NCI-H460 (cell line): ENCODE results near the gene NUB1. TPM values are rescaled to one million over a fixed set of nuclear protein-coding genes. Genes with fewer than 3 reads are reported as not detected.
"Not testable (repeated sequence)": the region's sequence is repeated elsewhere in the genome, so short reads cannot be mapped to it uniquely, and the experiment has no call there.

Experiments used
- DNase-seq: peaks from one replicate; pipeline ENCODE4 v3.0.0-alpha.2; 2016; ENCODE audit warnings: low read depth; ENCODE audit errors: extremely low read depth
- polyA plus RNA-seq: library from polyadenylated mRNA; depleted of rRNA; stranded (reverse); fragments of >200 nt; gene quantifications from 2 replicates; pipeline ENCODE4 v1.2.3, GENCODE V29; 2014; cell fraction: nucleus; rRNA removed
- total RNA-seq: library from RNA; depleted of rRNA; stranded (reverse); fragments of >200 nt; shearing (Covaris generic); gene quantifications from 2 replicates; pipeline ENCODE4 v1.2.3, GENCODE V29; 2014; rRNA removed

NUB1 gene, protein sequence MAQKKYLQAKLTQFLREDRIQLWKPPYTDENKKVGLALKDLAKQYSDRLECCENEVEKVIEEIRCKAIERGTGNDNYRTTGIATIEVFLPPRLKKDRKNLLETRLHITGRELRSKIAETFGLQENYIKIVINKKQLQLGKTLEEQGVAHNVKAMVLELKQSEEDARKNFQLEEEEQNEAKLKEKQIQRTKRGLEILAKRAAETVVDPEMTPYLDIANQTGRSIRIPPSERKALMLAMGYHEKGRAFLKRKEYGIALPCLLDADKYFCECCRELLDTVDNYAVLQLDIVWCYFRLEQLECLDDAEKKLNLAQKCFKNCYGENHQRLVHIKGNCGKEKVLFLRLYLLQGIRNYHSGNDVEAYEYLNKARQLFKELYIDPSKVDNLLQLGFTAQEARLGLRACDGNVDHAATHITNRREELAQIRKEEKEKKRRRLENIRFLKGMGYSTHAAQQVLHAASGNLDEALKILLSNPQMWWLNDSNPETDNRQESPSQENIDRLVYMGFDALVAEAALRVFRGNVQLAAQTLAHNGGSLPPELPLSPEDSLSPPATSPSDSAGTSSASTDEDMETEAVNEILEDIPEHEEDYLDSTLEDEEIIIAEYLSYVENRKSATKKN
- total RNA-seq, result 74.6 and 83.1 TPM in 2 replicates
- polyA plus RNA-seq, result 38.6 TPM in 2 replicates

DNA sequence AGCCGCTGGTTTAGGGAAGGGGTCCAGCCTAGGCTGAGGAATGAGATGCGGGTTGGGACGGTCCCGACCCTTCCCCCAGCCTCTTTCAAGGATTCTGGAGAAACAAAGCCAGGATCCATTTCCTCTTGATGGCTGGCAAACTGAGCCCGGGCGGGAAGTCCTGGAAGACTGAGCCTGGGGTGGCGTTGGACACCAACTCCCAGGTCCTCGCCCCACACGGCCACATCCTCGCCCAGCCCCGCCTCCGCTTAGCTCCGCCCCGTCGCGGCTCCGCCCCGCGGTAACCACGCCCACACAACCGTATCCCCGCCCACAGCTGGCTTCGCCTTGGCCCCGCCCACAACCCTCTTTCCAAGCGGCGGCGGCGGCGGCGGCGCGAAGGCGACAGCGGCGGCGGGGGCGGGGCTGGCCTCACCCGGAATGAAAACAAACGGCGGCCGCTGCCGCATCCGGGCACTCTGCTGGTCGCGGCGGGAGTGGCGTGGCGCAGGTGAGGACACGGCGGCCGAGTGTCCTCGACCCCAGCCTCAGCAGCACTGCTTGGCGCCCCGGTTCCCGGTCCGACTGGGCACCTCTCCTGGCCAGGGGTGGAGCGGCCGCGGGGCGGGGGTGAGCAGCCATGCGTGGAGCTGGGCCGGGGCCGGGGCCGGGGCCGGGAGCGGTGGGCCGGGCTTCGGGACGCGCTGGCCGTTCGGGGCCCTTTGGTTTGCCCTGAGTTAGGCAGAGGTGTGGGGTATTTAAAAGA lies at the start of gene NUB1:
NUB1 (plus strand) TSS at position 456 of the 745 bp plus-strand sequence. CDS start 3,538 bp downstream, outside the sequence.
- DNase-seq, result peak; percentile 88

DNA sequence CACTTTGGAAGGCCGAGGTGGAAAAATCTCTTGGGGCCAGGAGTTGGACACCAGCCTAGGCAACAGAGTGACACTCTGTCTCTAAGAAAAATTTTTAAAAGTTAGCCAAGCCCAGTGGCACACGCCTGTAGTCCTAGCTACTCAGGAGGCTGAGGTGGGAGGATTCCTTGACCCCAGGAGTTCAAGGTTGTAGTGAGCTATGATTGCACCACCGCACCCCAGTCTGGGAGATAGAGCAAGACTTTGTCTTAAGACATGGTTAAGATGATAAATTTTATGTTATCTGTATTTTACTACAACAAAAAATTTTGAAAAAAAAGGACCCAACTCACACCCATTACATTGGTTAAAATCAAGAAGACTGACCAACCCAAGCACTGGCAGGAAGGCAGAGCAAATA lies 48.8 kb upstream of the NUB1 start:
- DNase-seq, result no peak

DNA sequence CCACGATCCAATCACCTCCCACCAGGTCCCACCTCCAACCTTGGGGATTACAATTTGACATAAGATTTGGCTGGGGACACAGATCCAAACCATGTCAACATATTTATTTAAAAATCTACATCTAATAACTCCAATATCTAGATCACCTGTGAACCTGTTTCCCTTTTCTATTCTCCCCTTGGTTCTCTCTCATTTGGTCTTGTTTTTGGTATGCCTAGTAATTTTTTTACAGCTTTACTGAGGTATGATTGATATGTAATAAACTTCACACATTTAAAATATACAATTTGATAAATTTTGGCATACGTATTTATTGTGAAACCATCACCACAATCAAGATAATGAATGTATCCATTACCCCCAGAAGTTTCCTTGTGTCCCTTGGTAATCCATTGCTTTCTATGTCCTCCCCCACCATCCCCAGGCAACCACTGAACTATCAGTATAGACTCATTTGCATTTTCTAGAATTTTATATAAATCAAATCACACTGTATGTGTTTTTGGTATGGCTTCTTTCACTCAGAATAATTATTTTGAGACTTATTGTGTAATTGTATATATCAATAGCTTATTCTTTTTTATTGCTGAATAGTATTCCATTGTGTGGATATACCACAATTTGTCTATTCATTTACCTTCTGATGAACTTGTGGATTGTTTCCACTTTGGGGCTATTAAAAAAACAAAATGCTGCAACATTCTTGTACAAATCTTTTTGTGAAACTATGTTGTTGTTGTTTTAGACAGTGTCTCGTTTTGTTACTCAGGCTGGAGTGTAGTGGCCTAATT lies 45.2 kb upstream of the NUB1 start:
- no peak for DNase-seq

DNA sequence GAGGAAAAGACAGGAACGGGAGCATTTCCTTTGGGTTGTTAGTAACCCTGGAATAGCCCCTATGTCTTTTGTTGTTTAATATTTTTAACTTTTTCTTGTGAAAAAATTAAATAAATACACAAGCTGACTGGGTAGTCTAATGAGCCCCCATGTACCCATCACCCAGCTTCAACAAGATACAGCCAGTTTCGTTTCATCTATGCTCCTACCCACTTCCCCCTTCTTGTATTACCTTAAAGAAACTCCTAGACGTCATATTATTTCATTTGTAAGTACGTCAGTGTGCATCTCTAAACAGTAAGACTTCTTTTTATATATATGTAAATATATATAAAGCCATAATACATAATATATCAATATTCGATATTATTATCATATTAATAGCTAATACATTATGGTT lies 42.8 kb upstream of the NUB1 start:
- DNase-seq, result no peak

DNA sequence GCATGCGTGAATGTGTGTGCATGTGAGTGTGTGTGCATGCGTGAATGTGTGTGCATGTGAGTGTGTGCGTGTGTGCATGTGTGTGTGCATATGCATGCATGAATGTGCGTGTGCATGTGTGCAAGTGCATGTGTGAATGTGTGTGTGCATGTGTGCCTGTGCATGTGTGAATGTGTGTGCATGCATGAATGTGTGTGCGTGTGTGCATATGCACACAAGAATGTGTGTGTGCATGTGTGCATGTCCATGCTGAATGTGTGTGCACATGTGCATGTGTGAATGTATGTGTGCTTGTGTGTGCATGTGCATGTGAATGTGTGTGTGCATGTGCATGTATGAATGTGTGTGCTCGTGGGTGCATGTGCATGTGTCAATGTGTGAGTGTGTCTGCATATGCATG lies 42.1 kb upstream of the NUB1 start:
- DNase-seq, result no peak

DNA sequence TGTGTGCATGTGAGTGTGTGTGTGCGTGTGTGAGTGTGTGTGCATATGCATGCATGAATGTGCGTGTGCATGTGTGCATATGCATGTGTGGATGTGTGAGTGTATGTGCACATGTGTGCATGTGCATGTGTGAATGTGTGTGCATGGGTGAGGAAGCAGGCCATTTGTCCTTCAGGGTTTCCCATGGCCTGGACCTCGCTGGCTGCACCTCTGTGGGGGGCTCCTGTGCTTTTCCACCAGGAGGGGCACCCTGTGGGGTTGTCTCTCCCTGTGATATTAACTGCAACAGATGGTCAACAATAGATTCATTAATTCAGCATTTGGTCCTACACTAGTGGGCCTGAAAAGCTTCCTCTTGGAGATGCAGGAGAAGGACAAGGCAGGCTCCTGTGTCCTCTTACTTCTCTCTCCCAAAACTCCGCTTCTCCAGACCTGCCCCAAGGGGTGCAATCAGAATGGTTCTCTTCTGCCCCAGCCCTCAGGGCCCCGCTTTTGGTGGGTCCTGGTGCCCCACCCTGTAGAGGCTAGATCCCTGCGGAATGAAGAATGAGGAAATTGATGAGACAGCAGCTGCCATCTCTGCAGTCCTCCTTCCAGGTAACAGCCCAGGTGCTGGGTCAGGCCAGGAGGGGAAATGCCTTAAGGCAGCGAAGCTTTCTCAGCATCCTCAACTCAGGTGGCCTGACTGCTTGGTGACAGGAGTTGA lies 41.5 kb upstream of the NUB1 start:
- no peak for DNase-seq

DNA sequence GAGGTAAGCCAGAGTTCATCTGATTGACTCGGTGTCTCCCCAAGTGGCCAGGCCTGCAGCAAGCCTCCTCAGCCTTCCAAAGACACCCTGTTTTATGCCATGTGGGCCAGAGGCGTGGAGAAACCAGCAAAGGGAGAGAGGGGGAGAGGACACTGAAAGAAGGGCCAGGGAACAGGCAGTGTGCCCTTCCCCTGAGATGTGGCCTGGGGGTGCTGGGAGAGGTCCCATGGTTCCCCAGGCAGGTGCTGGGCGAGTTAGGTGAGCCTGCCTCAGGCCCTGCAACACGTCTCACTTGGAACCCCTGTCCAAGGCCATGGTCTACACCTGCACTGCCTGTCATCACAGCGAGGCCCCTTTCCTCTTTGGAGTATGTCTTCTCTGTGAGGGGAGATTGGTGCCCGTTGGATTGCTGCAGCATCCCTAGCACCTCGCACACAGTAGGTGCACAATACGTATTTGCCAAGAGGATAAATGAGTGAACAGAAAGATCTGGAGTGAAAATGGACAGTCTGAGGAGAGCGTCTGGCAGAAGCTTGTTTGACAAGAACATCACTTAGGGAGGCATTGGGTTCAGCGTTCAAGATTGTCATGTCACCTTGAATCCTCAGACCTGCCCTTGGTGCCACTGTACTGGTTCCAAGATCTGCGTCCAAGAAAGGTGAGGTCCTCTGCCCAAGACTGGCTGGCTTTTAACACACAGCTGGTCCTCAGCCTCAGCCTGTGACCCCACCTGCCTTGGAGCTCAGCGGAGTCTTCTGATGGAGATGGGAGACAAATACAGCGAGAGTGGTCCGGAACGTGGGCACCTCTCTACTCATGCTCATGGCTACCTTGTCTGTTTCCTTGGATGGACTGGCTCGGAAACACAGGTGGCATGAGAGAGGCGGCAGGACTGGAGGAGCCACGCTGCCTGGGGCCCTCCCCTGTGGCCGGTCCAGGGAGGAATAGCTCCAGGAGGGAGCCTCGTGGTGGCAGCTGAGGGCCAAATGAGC lies 39.8 kb upstream of the NUB1 start:
- no peak for DNase-seq

DNA sequence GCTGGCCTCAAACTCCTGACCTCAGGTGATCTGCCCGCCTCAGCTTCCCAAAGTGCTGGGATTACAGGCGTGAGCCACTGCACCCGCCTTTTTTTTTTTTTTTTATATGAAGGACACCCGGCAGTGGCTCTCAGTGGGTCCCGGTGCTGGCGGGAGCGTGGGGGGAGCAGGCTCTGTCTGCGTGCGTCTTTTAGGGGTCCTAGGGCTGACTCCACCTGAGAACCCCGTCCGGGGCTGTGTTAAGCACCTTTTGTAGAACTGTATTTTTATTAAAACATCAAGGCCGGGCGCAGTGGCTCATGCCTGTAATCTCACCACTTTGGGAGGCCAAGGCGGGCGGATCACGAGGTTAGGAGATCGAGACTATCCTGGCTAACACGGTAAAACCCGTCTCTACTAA lies 37.4 kb upstream of the NUB1 start:
- not testable (repeated sequence) for DNase-seq

DNA sequence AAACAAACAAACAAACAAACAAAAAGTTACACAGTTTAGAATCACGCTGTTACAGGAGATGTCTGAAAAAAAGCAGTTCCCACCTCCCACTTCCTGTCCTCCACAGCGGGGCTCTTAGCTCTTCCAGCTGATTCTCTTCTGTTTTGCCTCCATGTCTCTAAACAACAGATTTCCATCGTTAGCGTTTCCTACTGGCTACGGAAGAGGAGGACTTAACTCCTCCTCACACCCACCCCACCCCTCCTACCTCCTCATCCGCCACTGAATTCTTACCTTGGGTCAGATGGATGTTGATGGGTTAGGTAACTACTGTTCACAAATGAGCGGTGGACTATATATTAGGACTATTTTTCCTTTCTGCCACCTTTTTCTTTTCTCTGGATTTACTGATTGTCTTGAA lies 36.8 kb upstream of the NUB1 start:
- DNase-seq, result no peak

DNA sequence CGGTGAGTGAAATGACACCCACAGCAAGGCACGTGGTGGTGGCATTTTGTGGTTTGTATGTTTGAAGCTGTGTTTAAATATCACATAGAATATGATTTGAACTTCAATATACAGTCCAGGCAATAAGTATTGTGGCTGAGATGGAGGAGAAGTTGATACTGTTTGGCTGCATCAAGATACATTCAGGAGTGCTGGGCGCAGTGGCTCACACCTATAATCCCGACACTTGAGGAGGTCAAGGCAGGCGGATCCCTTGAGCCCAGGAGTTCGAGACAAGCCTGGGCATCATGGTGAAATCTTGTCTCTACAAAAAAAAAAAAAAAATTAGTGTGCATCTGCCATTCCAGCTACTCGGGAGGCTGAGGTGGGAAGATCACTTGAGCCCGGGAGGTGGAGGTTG lies 35.2 kb upstream of the NUB1 start:
- DNase-seq, result no peak

DNA sequence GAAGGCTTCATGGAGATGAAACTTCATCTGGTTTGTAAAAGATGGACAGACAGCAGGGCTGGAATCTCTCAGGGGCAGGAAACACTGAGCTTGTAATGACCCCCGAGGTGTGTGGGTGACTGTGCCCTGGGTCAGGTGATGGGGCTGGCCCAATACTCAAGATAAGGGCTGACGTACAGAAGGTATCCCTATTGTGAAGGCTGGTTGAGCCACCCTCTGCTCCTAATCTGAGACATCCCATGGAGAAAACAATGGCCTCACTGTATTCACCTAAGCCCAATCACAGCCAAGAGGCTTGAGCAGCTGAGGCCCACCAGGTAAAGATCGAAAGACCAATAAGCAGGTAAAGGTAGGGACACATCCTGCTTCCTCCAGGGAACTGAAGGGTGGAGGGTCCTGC lies 34.8 kb upstream of the NUB1 start:
- no peak for DNase-seq

DNA sequence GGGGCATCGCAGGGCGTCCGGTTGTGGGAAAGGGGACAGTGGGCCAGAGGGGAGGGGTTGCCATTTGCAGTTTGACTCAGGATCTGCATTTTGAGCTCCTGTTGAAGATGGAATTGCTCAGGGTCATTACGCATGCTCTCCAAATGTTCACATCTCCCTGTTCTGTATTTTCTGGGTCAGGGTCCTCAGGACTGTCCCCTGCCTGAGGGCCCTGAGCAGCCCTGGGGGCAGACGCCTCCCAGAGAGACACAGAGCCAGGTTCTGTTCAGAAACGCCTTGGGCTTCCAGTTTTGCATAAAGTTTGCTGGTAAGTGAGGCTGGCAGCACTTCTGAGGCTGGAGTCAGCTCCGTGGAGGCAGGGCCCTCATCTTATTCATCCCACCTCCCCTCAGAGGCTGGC lies 34.1 kb upstream of the NUB1 start:
- DNase-seq, result no peak

DNA sequence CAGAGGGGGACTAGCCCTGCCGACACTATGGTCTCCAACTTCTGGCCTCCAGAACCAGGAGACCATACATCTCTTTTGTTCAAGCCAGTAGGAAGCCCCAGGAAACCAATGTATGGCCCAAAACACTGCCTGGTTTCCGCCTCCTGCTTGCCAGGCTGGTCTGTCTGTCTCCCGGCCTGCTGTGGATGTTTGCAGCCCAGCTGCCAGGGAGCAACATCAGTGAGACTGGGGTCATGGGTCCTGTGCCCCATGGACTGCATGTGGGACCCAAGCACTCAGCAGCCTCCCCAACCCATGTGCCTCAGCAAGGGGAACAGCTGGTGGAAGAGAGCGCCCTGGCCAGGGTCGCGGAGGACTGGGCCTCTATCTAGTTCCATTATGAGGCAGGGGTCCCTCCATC lies 33.4 kb upstream of the NUB1 start:
- no peak for DNase-seq

DNA sequence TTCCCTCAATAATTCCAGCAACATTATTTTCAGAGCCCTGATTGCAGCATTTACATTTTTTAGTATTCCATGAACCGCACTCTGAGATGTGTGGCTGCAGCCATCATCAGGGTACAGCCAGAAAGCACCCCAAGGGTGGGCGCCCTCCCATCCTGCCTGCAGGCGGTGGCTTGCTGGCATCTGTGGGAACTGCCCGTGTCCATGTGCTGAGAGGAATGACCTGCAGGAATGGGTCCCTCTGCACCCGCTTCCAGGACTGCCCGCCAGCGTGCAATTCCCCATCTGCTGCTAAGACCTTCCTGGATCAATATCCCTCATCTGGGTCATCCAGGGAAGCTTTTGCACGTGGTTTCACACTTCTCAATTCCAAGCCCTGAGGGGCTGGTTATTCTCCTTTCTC lies 32.8 kb upstream of the NUB1 start:
- DNase-seq, result no peak

DNA sequence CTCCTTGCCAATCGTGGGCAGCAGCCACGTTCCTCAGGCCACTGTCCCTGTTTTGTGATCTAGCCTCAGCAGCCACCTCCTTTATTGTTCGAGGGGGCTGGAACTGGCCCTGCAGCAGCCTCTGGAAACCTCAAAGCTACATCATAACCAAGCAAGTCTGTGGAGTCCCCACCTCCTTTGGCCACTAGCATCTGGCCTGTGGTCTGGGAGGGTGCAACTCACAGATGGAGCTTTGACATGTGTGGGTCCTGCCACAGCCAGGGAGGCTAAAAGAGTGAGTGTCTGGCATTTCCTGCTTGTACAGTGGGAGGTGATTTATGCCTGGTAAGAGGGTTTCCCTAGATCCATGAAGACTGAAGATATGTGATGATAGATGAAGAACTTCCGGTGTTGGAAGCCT lies 32.3 kb upstream of the NUB1 start:
- no peak for DNase-seq

DNA sequence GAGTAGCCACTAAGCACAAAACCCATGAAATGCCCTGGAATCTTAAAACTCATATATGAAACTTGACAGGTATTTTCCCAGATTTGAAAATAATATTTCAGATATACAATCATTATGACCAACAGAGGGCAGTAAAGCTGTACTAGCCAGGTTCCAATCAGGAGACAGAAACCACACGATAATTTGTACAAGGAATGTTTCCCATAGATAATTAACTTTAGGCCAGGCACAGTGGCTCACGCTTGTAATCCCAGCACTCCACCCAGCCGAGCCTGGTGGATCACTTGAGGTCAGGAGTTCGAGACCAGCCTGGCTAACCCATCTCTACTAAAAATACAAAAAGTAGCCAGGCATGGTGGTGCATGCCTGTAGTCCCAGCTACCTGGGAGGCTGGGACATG lies 31.0 kb upstream of the NUB1 start:
- no peak for DNase-seq

DNA sequence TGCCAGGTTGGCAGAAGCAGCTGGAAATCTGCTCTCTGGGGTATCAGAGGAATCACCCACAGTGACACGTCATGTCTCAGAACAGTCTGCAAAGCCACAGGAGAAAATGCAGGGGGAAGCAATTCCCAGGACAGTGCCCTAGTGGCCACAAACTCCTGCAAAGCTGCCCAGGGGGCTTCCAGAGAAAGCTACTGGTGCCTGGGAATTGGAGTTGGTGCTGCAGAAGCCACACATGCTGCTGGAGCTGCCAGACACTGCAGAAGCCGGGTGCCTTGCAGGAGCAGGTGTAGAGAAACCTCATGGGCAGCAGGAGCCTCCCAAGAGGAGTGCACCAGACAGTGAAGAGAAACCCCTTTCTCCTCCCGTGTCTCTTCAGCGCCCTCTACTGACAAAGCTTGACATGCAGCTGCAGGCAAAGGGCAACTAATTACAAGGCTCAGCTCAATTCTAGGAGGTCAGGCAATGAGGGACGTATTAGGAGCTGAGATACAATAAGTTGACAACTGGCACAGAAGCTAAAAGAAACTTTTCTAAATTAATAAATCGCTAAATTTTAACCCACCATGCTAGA lies 30.2 kb upstream of the NUB1 start:
- DNase-seq, result no peak

DNA sequence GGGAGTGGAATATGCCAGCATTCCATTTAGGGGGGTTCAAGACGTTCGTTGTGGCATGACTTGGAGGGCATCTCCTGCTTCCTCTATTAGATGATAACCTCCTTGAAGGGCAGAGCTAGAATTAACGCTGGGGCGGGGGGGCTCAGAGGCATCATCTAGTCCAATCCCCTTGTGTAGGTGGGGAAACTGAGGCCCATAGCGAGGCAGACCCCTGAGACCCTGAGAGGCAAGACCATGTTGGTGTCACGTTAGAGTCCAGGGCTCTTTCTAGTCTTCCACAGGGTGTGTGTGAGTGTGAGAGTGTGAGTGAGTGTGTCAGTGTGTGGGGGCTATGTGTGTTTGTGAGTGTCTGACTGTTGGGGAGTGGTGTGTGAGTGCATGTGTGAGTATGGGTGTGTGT lies 29.3 kb upstream of the NUB1 start:
- no peak for DNase-seq
